Erythroblast (primary cell): Measurements from ENCODE around the gene MRGPRD.

Experiments used
- DNase-seq, 2 experiments: peaks; one replicate each; lab custom pipeline; 2025; lab: John Stamatoyannopoulos, UW
- GATA1 ChIP-seq: IDR thresholded peaks from 2 replicates; pipeline ENCODE4 v1.6.1; 2011; ENCODE audit warnings: low read depth, mild to moderate bottlenecking, control low read depth, low read length, moderate library complexity
- POLR2A ChIP-seq: IDR thresholded peaks from 2 replicates; pipeline ENCODE4 v1.6.1; 2011; ENCODE audit warnings: mild to moderate bottlenecking, low read length

Gene MRGPRD

GRCh38 chr11:68933605-68934320 lies 47.0 kb downstream of the MRGPRD start:
- TF ChIP-seq POLR2A (no peak), GATA1 (no peak)
- no peak for DNase-seq

- TF ChIP-seq GATA1, result no peak
- no peak for TF ChIP-seq POLR2A
- DNase-seq, result no peak
Observed at GRCh38 chr11:68932933-68933577, 47.7 kb downstream of the MRGPRD start.

GRCh38 chr11:68932358-68932757 lies 48.4 kb downstream of the MRGPRD start:
- DNase-seq, result no peak
- no peak for TF ChIP-seq POLR2A
- TF ChIP-seq GATA1, result no peak

- DNase-seq, result no peak
- TF ChIP-seq GATA1 (no peak), POLR2A (no peak)
Observed at GRCh38 chr11:68931911-68932310, 48.9 kb downstream of the MRGPRD start.

GRCh38 chr11:68930991-68931855 lies 49.6 kb downstream of the MRGPRD start:
- no peak for TF ChIP-seq GATA1
- TF ChIP-seq POLR2A, result no peak
- DNase-seq, result no peak
